HG03025 (cell line): ENCODE measurements around the gene TNFRSF1A.

Experiments
- ATAC-seq: cut with Tn5 transposase; IDR thresholded peaks from one replicate; pipeline ENCODE4 v1.9.1; 2021; ENCODE audit warnings: mild to moderate bottlenecking, moderate library complexity; ENCODE audit not compliant: unreplicated experiment, low FRiP score

The TNFRSF1A gene

GRCh38 chr12:6341417-6342139, at the start of gene TNFRSF1A:
TSS of gene TNFRSF1A (minus strand) at chr12:6342076. CDS start at chr12:6341814, 262 bp downstream.
- no peak for ATAC-seq

- ATAC-seq, result no peak
Observed at GRCh38 chr12:6391013-6391412, 49.1 kb upstream of the TNFRSF1A start.

GRCh38 chr12:6390084-6390799, 48.4 kb upstream of the TNFRSF1A start:
- no peak for ATAC-seq

GRCh38 chr12:6387541-6387940, 45.7 kb upstream of the TNFRSF1A start:
- no peak for ATAC-seq

GRCh38 chr12:6386491-6386890, 44.6 kb upstream of the TNFRSF1A start:
- ATAC-seq, result no peak

GRCh38 chr12:6386038-6386437, 44.2 kb upstream of the TNFRSF1A start:
- no peak for ATAC-seq

- ATAC-seq, result no peak
Observed at GRCh38 chr12:6384499-6385436, 42.9 kb upstream of the TNFRSF1A start.

GRCh38 chr12:6383572-6384498, 42.0 kb upstream of the TNFRSF1A start, which contains the start of gene LTBR:
TSS of gene LTBR (plus strand) at chr12:6384162. CDS start at chr12:6384359, 197 bp downstream.
- no peak for ATAC-seq

- ATAC-seq, result no peak
Observed at GRCh38 chr12:6382982-6383381, 41.1 kb upstream of the TNFRSF1A start.

- ATAC-seq, result no peak
Observed at GRCh38 chr12:6382371-6382770, 40.5 kb upstream of the TNFRSF1A start.

GRCh38 chr12:6380141-6381121, 38.6 kb upstream of the TNFRSF1A start:
- ATAC-seq, result no peak

GRCh38 chr12:6378709-6379472, 37.0 kb upstream of the TNFRSF1A start:
- ATAC-seq, result no peak

- ATAC-seq, result no peak
Observed at GRCh38 chr12:6377667-6377994, 35.8 kb upstream of the TNFRSF1A start.

GRCh38 chr12:6376870-6377666, 35.2 kb upstream of the TNFRSF1A start:
- no peak for ATAC-seq

- ATAC-seq, result no peak
Observed at GRCh38 chr12:6376079-6376869, 34.4 kb upstream of the TNFRSF1A start.

- ATAC-seq, result no peak
Observed at GRCh38 chr12:6375269-6376078, 33.6 kb upstream of the TNFRSF1A start, which contains the start of gene SCNN1A. TSS of gene SCNN1A (minus strand) at chr12:6375563. CDS start at chr12:6374783, 780 bp downstream.
